PC-9 (cell line): ENCODE data around the gene NUPR2. TPM values are rescaled to one million over a fixed set of nuclear protein-coding genes. Genes with fewer than 3 reads are reported as not detected.

Experiments
- total RNA-seq: library from RNA; stranded (reverse); gene quantifications from 2 replicates; pipeline ENCODE4 v1.2.3, GENCODE V29; 2021

NUPR2 gene
- total RNA-seq, 1 experiment from 2014 or later: not detected

Other genes starting within 250 kb of the NUPR2 start
- gene ZNF713, start 229.0 kb downstream of the NUPR2 start, total RNA-seq: 2.3 and 3.5 TPM in 2 replicates
- gene MRPS17, start 164.5 kb downstream of the NUPR2 start, total RNA-seq: 38.2 and 39.6 TPM in 2 replicates
- gene NIPSNAP2, start 151.8 kb downstream of the NUPR2 start, total RNA-seq: 96.1 and 97.5 TPM in 2 replicates
- 89.5 and 103 TPM in 2 replicates for gene PSPH, start 65.0 kb downstream of the NUPR2 start, total RNA-seq
- 308 and 323 TPM in 2 replicates for gene CCT6A, start 64.7 kb downstream of the NUPR2 start, total RNA-seq
- gene SUMF2, start 52.1 kb downstream of the NUPR2 start, total RNA-seq: 256 and 305 TPM in 2 replicates
- 2.7 and 3.9 TPM in 2 replicates for gene PHKG1, start 23.5 kb downstream of the NUPR2 start, total RNA-seq
- 978 and 1,041 TPM in 2 replicates for gene CHCHD2, start 9.9 kb downstream of the NUPR2 start, total RNA-seq